Measurements from ENCODE around the gene FBXL17.

Gene FBXL17

DNA sequence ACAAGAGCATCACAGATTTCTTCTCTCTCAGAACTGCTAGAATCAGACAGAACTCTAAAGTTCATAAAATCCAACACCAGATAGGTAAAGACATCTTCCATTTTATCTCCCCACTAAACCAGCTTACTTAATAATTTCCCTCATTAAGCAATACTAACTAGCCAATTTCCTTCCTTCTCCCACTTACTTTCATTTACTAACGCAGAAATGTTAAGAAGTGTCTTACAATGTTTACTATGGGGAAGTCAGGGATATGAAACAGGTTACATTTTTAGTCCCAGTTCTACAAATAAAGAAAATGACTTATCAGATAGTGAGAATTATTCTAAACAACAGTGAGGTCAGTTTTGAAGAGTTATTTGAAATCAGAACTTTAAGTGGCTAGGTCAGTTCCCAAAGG lies 236.5 kb downstream of the FBXL17 start:
- no peak for DNase-seq

- DNase-seq: no peak
Measured at GRCh38 chr5:108144332-108144731, 237.6 kb downstream of the FBXL17 start.

DNA sequence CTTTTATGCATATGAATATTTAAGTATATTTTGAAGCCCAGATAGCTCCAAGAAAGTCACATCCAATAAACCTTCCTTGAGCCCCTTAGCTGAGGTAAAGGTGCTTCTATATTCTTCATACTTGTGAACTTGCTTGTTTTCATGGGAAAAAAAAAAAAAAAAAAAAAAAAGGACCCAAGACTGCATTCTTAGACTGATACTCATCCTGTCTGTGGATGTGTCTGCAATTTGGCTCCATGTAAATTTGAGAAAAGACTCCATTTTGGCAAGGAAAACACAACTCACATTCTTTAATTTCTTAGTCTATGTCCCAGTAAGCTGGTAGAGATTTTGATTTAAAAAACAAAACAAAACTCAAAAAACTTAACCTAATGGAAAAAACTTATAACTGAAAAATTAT lies 238.3 kb downstream of the FBXL17 start:
- DNase-seq: no peak

GRCh38 chr5:108141676-108142075 lies 240.2 kb downstream of the FBXL17 start:
- no peak for DNase-seq

DNA sequence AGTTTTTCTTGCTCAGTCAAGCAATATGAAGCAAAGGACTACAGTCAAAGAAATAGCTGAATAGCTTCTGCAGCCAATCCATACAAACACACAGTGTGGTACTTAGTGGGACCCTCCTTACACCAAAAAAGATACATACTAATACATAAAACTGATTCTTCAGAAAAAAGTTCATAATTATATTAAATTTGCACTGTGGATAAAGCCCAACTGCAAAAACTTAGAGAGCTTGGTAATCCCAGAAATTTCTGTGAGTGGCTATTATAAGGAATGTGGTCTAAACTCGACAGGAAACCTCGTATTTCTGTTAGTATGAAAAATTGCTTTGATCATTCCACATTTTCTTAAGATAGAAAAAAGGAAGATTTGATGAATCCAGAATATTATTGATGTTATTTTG lies 245.4 kb downstream of the FBXL17 start:
- DNase-seq: no peak

DNA sequence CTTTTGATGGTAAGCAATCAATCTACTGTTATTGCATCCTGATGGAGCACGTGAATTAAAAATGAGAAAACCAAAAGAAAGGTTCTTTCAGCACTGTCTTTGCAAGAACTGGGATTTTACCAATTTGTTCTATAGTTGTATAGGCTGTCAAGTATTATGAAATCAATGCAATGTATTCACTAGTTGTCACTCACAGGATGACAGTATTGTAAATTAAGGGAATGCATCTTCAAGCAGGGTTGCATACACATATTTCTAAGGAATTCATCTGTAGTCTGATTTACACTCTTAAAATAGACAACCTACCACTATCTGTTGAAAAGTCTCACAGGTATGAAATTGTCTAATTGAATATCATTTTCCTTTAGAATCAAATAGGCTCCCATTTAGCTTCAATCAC lies 252.8 kb downstream of the FBXL17 start:
- no peak for DNase-seq

GRCh38 chr5:108125771-108126511 lies 256.0 kb downstream of the FBXL17 start:
- no peak for DNase-seq

DNA sequence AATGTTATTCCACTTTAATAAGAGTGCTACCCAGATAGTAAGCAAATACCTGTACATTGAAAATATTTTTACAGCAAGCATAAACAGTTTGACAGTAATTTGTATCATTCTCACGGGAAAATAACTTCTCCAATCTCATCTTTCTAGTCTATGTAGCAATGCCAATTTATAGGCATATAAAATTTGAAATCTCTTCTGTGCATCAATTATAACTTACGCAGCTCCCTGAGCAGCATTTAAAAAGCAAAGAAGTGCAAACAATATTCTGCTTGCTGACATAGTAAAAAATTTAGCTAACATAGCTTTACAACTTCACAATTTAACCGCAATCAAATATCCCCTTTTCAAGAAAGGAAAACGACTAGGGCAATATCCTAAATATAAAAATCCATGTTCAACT lies 257.3 kb downstream of the FBXL17 start:
- no peak for DNase-seq

DNA sequence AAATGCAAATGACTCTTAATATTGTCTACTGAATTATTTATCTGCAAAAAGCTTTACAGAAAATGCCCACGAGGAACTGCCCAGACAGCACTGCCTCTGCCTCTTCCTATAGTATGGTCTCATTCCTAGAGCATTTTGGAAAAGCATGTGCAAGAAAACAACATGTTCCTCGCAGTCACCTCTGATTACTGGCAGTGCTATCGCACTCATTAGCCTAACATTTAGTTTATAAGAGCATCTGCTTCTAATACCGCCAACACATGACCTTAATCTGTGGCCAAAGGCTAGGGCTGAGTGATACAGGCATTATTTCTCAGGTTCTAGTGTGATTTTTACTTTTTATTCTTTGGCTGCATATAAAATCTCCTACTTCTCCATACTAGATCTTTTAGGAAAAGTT lies 259.2 kb downstream of the FBXL17 start:
- no peak for DNase-seq

DNA sequence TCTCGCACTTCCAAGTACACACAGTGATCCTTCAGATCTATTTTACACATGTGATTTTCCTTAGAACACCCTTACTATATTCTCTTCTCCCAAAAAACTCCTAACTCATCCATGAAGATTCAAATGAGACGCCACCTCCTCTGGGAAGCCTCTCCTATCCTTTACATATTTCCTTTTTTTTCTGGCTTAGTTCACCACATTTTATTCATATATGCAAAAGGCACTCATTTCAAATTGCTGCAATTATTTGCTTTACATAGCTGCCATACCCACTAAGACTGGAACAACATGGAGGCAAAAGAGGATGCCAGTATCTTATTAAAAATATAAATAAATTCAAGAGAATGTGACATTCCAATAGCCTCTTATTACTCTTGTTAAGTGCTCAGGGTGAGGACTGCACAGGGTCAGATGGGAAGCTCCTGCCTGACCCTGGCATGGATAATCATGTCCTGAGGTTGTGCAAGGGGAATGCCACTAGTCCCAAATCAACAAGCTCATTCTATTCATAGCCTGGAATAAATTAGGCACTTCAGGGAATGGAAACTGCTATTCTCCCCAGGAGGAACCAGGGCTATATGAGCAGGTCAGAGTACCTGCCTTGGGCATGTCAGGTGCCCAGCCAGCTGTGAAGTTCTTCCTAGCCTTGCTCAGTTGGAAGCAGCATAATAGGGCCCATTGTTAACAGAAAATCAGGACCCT lies 262.9 kb downstream of the FBXL17 start:
- DNase-seq: no peak

DNA sequence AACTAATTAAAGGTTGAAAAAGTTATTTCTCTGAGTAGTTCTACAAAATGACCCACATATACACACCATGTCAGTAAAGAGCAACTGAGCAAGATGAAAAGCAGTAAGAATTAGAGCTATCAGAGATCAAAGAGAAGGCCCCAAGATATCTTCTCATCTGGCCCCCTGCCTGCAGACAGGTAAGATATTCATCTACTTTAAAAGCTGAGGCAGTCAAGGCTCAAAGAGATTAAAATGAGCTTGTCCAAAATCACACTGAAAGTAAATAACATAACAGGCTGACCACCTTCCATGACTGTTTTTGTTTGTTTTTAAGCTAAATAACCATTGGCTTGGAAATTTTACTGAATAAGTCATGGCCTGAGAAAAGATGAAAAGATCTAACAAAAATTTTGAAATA lies 266.2 kb downstream of the FBXL17 start:
- DNase-seq: no peak

GRCh38 chr5:108113950-108114349 lies 267.9 kb downstream of the FBXL17 start:
- DNase-seq: no peak

DNA sequence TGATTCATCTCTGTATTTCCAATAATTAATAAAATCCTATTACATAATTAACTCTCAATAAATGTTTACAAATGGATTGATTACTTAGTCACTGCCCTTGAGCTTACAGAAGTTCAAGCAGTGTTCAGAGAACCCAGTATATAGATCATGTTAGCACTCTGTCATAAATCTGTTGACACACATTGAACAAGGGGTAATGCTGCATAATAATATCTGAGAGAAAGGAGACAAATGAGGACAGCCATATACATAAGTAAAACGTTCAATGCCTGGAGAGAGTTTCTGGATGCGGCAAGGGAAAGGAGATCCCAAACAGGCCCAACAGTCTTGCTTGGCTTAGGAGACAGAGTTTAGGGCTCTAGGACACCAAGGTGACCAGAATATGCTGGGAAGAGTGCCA lies 270.2 kb downstream of the FBXL17 start:
- DNase-seq: no peak

GRCh38 chr5:108109059-108109458 lies 272.8 kb downstream of the FBXL17 start:
- no peak for DNase-seq

GRCh38 chr5:108104448-108104847 lies 277.4 kb downstream of the FBXL17 start:
- DNase-seq: no peak

DNA sequence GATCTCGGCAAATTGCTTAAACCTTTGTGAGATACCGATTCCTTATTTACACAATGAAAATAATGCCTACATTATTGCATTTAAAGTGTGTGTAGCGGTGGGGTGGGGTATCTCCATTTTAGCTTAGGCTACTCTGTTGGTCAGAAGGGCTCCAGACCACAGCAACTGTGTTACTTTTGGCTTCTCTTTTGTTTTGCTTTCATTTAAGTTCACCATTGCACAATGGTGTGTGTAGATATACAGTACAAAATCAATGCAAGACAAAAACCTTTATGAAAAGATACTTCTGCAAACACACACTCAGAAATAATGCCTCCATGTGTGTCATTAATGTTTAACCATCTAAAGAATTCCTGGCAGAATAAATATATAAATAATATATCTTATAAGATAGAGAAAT lies 279.4 kb downstream of the FBXL17 start:
- DNase-seq: no peak

GRCh38 chr5:108101821-108102220 lies 280.1 kb downstream of the FBXL17 start:
- DNase-seq: peak; percentile 22

DNA sequence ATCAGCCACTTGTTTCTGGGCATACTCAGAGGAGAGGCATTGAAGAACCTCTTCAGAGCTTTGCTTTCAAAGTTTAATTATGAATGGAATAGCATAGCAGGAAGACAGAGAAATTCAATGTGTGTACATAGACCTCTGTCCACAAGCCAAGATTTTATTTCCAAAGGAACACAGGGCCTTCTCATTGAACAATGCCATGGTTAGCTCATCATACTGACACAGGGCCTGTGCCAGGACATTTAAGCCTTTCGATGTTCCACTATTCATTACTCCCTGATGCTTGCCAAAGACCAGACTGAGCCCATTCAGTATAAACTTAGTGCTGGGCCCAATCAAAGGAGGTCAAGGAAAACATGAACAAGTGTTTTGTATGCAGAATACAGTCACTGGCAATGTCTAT lies 280.8 kb downstream of the FBXL17 start:
- DNase-seq: peak; percentile 67

DNA sequence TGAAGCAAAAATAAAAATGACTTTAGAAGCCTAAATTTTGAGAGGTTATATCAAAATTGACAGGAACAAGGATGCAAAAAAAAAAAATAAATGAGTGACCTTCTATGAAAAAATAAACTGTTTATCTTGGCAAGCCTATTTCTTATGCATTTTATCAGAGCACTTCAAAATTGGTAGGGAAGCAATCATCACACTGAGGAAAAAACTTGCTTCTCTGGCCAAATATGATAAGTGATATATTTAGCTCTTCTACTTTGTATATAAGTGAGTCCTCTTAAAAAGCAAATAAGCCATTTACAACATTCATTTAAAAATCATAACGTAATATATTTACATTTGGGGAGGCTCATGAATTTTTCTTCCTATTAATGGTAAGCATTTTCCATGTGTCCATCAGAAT lies 287.1 kb downstream of the FBXL17 start:
- no peak for DNase-seq

DNA sequence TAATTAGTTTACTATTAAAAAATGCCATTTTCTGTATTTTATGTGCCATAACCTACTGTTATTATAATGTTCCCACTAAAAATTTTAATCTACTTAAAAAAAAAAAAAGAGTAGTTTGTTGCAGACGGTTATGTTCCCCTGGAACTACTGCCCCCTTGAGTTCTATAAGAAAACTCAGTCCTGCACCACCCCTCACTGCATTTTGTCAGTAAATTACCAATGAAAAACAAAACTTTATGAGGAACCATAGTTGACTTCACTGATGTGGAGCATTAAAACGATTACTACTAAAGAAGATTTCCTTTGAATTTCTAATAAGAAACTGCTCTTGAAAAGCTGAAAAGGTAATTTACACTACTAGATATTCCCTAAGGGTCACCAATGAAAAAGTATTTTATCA lies 288.7 kb downstream of the FBXL17 start:
- DNase-seq: no peak

GRCh38 chr5:108090946-108091345 lies 291.0 kb downstream of the FBXL17 start:
- no peak for DNase-seq

GRCh38 chr5:108084105-108084504 lies 297.8 kb downstream of the FBXL17 start:
- no peak for DNase-seq

- DNase-seq: no peak
Measured at GRCh38 chr5:108083232-108083631, 298.7 kb downstream of the FBXL17 start.

DNA sequence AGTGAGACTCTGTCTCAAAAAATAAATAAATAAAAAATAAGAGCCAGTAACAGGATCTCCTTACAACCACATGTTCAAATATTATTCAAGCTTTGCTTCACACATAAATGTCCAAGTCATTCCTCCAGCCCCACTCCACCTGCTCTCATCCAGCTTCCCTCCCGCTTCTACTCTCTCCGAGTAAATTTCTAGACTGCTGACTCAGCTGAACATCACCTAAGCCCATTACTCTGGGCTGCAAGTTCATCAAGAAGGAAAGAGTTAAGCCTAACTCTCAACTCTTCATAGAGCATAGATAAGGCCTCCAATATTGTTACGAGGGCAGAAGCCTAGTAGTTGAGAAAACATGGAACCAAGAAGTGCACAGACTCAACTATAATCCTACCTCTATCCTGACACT lies 300.2 kb downstream of the FBXL17 start:
- DNase-seq: no peak

DNA sequence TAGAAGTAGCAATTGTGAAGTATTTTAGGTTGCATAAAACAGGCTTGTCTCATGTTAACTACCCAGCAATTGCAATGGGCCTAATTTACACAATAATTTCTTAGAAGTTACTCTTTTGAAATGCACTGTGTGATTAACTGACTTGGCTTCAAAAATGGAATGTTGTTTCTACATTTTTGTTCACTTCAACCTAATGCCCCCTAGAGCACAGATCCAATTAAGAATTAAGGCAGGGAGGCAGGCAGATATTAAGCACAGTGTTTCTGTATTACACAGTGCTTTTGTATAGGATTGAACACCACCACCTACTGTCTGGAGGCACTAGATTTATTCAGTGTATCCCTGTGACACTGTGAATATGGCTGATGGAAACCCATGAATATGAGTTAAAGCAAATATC lies 302.1 kb downstream of the FBXL17 start:
- DNase-seq: no peak

All from femur (tissue), 1 donor.